NCI-H446 (cell line): Measurements from ENCODE around the gene MTFR1L.
"Not testable (repeated sequence)": the region's sequence is repeated elsewhere in the genome, so short reads cannot be mapped to it uniquely, and the experiment has no call there.

Source experiments
- DNase-seq, 2 experiments: peaks; one replicate each; lab custom pipeline; 2025; lab: John Stamatoyannopoulos, UW

The MTFR1L gene

DNA sequence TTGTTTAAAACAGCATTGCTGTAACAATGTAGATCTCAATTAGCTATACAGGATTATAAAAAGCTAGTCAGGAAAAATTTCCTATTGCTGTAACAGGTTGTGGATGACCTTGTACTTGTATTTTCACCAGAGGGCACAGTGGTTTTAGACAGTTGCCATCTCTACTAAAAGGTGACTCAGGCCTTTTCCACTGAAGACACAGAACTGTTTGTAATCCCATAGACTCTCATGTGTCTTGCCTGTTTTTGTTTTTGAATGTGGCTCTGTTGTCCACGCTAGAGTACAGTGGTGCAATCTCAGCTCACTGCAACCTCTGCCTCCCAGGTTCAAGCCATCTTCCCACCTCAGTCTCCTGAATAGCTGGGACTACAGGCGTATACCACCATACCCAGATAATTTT is 5.9 kb downstream of the MTFR1L start:
- DNase-seq, result no peak

DNA sequence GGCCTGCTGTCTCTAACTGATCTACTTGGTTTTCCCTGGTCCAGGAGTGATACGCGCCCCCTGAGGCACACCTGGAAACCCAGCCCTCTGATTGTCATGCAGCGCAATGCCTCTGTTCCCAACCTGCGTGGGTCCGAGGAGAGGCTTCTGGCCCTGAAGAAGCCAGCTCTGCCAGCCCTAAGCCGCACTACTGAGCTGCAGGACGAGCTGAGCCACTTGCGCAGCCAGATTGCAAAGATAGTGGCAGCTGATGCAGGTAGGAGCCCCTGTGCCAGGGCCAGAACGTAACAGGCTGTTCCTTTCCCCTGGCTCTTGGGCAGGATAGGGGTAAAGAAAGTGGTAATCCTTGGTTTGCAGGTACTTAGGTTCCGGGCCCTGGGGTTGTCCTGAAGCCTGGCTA is 6.8 kb downstream of the MTFR1L start:
- DNase-seq, result no peak

DNA sequence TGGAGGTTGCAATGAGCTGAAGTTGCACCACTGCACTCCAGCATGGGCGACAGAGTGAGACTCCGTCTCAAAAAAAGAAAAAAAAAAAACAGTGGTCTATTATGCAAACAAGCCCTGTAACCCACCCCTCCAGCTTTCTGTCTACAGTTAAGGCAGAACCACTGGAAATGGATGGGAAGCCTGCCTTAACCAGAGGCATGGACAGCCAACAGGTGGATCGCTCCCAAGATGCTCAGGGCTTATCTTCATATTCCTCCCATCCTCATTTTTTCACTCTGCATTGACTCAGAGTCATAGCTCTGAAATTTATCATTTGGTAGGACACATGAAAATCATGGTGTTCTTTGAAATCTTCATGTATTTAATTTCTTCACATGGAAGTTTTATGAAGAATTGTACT is 8.7 kb downstream of the MTFR1L start:
- DNase-seq, result no peak

DNA sequence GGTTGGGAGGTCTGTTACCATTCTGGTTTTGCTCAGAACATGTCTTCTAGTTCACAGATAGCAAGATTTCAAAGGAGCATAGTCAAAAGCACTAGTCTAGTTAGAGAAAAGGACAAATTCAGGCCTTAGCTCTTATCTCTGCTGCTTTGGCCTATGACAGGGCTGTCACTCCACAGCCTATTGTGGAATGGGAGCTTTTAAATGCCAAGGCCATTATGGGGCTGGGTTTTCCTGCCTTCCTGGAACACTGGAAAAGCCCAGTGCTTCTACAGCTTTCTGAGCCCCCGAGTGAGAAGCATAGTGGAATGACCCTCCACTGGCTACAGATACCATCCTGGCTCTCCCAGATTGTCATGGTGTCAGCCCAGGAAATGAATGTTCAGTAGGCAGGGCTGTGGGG is 9.3 kb downstream of the MTFR1L start:
- no peak for DNase-seq

DNA sequence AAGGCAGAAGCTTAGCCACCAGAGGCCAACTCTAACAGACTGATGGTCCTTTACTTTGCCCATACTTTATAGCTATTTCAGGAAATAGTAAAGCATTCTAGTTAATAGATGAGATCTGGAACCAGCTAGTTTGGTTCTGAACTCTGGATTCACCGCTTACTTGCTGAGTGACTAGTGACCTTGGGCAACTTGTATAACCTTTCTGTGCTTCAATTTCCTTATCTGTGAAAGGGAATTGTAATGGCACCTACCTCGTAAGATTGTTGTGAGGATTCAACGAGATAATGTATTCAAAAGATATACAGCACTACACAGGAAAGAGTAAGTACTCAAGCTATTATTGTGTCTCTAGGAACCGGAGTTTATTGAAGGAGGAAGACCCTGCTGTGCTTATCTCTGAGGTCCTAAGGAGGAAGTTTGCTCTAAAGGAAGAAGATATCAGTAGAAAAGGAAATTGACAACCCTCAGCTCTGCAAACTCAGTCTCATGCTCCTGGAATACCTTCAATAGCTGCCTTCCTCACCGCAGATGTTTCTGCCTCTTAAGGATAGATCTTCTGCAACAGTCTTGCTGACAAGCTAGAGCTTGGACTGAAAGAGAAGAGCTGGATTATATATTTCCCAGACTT is 11.9 kb downstream of the MTFR1L start:
- DNase-seq, result no peak

DNA sequence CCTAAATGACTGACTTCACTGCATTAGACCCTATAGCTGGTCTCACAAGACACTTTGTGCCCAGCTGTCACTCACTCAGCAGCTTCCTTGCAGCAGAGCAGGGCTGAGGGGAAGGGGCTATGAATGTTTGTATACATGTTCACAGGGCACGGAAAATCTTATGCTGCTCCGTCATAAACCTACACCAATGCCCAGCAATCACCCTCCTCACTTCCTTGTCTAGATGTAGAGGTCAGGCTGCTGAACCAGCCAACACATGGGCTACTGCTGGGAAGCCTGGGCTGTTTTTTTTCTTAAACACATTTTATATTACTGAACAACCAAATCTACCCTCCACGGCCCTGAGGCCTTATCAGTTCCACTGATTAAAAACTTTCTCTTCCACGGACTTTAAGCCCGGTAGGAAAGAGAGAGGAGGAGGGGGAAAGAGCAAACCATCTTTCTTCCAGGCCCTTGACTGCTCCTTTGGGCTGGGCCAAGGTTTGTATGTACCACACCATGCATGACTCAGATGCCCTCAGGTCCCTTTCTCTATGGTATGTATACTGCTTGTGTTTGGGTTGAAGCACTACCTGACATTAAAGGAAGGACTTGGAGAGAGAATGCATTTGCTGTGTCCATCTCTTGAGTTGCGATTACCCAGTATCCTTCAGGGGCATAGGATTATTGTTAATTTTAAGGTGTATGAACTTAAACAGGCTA is 12.7 kb downstream of the MTFR1L start:
- DNase-seq, result no peak

DNA sequence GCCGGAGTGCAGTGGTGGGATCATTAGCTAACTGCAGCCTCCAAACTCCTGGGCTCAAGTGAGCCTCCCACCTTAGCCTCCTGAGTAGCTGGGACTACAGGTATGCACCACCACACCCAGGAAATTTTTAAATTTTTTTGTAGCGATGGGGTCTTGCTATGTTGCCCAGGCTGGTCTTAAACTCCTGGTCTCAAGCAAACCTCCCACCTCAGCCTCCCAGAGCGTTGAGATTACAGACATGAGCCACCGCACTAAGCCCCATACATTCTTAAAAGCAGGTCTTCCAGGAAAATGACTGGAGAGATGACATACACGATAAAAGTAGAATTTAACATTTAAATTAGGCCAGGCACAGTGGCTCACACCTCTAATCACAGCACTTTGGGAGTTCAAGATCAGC is 13.4 kb downstream of the MTFR1L start:
- no peak for DNase-seq

DNA sequence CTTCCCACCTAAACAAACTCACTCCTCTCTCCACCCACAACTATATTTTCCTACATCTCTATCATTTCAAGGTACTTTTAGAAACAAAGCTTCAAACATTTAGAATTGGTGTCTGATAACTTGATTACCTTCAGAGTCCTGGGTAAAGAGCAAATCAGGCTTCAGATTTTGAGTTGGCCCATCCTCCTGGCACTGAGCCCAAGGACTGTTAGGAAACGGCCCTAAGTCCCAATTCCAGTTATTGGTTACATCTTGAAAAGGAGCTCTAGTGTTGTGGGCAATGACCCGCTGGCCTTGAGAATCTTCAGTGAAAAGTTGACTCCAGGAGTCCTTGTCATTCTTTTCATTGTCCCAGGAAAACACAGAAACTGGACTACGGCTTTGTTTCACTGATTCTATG is 15.1 kb downstream of the MTFR1L start:
- no peak for DNase-seq

DNA sequence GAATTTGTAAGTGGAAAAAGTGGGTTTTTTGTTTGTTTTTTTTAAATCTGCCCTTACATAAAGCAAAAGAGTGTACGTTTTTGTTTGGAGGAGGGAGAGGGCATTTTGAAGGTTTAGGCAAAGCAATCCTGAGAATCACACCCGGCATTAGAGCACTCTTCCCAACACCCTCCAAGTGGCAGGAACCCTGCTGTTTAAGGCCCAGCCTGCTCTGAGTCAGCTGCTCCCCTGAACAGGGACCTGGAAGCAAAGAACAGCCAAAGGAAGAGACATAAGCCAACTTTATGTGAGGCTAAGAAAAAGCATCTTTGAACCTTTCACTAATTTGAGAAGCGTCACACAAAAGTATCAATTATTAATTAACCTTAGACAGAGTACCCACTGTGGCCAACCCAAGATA is 16.9 kb downstream of the MTFR1L start:
- no peak for DNase-seq

DNA sequence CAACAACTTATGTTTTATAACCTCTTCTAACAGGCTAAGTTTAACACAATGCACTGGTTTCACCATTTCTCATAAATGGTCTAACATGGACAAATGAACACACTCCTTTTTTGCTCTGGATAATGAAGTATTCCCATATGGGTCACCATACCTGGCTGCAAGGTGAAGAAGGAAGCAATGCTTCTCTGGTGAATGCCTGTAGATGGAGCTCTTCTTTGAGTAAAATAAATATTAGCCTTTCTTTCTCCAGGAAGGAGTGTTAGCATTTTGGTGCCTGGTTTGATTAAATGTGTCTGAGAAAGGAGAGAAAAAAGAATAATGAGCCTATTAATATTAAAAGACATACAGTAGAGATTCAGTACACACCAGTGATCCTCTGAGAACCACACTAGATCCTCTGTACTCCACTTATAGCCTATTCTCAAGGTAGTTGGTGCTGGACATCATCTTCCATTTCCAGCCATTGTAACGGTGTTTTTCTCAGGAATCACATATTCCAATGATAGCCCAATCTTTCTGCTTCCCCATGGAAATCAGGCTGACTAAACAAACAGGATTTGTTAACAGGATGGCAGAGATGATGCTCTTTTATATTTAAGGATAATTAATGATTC is 17.6 kb downstream of the MTFR1L start:
- DNase-seq, result no peak

DNA sequence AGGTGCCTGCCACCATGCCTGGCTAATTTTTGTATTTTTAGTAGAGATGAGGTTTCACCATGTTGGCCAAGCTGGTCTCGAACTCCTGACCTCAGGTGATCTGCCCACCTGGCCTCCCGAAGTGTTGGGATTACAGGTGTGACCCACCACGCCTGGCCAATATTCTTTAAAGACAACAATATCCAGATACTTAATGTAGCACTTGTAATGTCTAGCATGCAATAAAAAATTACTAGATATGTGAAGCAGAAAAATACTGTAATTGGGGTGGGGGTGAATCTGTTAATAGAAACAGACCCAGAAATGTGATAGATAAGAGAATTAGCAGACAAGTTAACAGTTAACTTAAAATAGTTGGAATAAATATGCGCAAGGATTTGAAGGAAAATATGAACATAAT is 20.1 kb downstream of the MTFR1L start:
- not testable (repeated sequence) for DNase-seq

DNA sequence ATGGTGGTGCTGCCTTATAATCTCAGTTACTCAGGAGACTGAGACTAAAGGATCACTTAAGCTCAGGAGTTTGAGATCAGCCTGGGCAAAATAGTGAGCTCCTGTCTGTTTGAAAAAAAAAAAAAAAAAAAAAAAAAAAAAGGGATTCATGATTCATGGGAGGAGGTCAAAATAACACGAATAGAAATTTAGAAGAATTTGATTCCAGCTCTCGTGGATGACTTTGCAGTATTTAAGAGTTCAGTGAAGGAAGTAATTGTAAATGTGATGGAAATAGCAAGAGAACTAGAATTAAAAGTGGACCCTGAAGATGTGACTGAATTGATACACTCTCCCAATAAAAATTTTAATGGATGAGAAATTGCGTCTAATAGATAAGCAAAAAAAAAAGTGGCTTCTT is 23.7 kb downstream of the MTFR1L start:
- no peak for DNase-seq

DNA sequence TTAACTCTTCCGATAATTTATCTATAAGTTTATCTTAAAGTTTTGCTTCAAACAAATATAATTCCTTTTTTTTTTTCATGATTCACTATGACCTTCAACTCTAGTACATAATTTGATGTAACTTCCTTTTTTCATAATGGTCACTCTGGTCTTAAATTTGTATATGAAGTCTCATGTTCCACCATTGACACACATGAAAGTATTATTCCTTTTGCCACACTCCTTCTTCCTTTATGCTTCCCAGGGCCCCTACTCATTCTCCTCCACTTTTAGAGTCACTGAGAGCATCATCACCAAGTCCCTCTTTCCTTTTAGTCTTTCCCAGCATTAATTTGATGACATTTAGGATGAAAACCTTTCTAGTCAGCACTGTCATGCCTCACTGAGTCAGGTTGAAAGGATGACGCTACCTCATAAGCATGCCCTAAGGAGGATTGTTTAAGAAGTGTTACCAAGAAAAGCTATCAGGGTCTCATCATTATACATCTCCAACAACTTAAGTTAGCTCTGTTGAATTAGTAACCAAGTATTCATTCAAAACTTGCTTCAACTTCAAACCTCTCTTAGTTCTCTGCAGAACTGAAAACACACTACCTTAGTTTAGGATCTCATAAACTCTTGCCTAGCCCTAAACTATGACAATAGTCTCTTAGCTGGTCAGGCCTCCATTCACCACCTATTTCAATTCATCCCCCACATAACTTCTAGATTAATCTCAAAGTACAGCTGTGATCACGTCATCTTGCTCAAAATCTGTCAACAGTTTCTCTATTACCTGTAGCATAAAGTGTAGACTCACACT is 25.0 kb downstream of the MTFR1L start:
- DNase-seq, result no peak

DNA sequence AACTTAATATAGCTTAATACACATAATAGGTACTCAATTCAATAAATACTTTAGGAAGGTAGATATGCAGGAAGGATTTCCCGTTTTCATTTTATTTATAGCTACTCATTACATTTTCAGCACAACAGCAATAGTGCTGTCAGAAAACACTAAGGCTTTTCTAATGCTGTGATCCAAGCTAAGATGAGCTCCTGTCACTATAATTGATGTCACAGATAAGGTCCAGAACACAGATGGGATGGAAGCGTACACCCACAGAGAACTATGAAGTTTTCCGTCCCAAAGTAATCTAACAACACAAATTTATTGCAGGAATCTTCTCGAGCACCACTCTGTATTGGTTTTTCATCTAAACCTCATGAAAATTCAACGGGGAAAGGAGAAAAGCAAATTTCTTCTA is 25.9 kb downstream of the MTFR1L start:
- no peak for DNase-seq

DNA sequence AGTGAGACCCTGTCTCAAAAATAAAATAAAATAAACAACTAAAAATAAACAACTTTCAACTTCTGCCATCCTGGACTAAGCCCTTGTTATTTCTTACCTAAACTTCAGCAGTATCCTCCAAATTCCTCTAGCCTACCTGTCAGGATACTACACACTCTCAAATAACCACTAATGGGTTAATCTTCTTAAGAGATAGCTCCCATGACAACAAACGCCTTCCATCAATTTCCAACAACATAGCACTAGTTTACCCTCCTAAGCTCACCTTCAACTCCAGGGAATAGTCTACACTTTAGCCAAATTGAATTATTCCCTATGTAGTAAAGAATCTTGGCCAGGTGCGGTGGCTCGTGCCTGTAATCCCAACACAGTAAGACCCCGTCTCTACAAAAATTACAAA is 28.2 kb downstream of the MTFR1L start:
- DNase-seq, result no peak

DNA sequence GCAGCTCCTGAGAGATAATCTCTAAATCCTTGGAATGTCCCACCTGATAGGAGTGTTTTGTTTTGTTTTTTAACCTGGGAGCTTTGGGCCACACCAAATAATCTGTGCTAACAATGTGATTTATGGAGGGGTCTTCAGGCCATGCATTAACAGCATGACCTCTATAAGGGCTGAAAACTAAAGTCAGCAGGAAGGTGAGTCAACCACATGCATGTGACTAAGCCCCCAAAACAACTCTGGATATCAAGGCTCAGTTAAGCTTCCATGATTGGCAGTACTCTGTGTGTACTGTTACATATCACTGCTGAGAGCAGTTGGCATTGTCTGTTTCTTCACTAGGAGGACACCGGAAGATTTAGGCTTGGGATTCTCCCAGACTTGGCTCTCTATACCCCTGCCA is 28.8 kb downstream of the MTFR1L start:
- DNase-seq, result no peak

DNA sequence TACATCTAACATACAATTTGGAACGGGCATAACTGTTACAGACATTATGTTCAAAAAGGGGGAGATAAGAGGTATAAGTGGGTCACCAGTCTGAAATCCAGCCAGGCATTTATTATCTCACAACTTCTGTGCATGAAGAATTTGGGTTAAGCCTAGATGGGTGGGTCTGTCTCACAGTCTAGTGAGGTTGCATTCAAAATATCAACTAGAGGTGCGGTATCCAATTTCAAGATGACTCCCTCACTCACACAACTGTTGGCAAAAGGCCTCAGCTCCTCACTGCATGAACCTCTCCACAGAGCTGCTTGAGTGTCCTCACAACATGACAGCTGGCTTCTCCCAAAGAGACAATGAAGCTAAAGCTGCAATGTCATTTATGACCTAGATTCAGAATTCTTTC is 34.8 kb downstream of the MTFR1L start:
- peak in 1 of 2 experiments; percentile 30 for DNase-seq

DNA sequence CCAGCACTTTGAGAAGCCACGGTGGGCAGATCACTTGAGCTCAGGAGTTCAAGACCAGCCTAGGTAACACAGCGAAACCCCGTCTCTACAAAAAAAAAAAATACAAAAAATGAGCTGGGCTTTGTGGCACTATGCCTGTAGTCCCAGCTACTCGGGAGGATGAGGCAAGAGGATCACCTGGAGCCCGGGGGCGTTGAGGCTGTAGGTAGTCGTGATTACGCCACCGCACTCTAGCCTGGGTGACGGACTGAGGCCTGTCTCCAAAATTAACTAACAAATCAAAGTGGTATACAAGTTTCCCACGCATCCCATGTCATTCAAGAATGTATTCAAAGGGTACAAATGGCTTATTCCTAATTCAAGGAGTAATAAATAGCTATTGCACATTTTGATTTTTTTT is 37.1 kb downstream of the MTFR1L start:
- DNase-seq, result no peak

DNA sequence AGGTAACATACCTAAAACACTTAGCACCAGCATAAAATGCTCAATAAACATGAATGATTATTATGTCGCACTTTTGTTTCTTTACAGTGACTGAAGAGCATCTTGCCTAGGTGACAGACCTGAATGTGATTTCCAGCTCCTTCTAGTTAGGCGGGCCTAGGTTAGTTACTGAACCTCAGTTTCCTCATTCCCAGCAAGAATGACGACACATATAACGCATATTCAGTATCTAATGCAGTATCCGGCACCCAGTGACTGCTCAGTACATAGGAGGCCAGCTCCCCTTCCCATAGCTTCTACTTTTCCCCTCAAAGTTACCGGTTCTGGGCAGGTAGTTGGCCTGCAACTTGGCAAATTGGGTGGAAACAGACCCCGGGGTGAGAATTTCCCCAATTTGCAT is 38.7 kb downstream of the MTFR1L start:
- no peak for DNase-seq

DNA sequence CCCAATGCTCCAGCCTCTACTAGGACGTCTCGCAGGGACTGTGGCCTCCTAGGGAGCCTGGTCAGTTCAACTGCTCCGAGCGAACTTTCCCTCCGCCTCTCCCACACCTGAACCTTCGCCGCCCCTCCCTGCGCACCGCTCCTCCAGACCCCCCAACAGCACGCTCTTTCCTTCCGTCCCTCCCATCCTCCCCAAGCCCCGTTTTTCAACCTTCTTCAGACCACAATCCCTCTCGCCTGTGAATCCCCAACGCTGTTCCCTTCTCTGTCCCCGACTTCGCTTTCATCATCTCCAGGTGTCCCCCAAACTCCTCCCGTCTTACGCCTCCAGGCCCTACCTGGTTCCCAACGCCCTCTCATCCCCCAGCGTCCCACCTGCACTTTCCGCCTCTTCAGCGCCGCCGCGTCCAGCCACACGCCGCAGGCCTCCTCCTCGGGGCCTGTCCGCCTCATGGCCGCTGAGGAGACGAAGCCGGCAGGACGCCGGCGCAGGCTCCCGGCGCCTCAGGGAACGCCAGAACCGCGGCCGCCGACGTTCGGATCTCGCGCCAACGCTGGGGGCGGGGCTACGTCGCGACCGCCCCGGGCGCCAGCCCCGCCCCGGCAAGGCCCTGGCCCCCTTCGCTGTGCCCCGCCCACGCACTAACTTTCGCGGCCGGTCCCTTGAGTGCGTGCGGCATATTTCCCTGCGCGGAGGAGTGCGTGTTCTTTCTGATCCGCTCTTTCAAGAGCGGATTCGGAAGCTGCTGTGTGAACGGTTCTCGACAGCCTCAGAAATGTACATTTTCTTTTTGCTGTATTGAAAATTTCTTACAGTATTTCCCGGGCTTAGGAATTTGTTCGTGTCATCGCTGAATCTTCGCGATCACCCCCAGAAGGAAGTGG is 39.4 kb downstream of the MTFR1L start, which contains the start of gene AUNIP:
Gene AUNIP, minus strand, starts transcription at position 552 of the 884 bp plus-strand sequence. Its CDS starts 100 bp downstream, at position 452.
- DNase-seq, result peak; percentile 68 to 96
